HepG2 (cell line): ENCODE data around the gene CDK6. TPM values are rescaled to one million over a fixed set of nuclear protein-coding genes. Genes with fewer than 3 reads are reported as not detected.

Source experiments
- CBX5 ChIP-seq: sonication (generic); formaldehyde crosslinking; IDR thresholded peaks from 2 replicates; pipeline ENCODE4 v1.4.0; 2020; ENCODE audit warnings: missing genetic modification reagents, borderline replicate concordance
- KAT2B ChIP-seq: fragments of 150-350 bp; IDR thresholded peaks from 2 replicates; pipeline ENCODE4 v1.6.1; 2014; ENCODE audit warnings: low read depth, low read length, borderline replicate concordance
- NCOR1 ChIP-seq: fragments of 200-600 bp; sonication (generic); IDR thresholded peaks from 2 replicates; pipeline ENCODE4 v1.7.0; 2017; ENCODE audit warnings: antibody characterized with exemption, low read length, borderline replicate concordance
- REL ChIP-seq: sonication (generic); formaldehyde crosslinking; conservative IDR thresholded peaks from 2 replicates; pipeline ENCODE4 v1.8.0; 2022; ENCODE audit warnings: mild to moderate bottlenecking, missing genetic modification reagents, moderate library complexity
- SIN3A ChIP-seq: IDR thresholded peaks from 2 replicates; pipeline ENCODE4 v1.6.1; 2011; ENCODE audit warnings: low read depth, mild to moderate bottlenecking, control low read depth, low read length, borderline replicate concordance
- SSRP1 ChIP-seq: IDR thresholded peaks from 2 replicates; pipeline ENCODE4 v1.6.1; 2016; ENCODE audit warnings: control low read depth
- ZFY ChIP-seq: sonication (generic); formaldehyde crosslinking; IDR thresholded peaks from 2 replicates; pipeline ENCODE4 v1.4.0; 2020; ENCODE audit warnings: missing genetic modification reagents
- ZNF234 ChIP-seq: sonication (generic); formaldehyde crosslinking; conservative IDR thresholded peaks from 2 replicates; pipeline ENCODE4 v1.5.1; 2020; ENCODE audit warnings: mild to moderate bottlenecking, missing genetic modification reagents
- ZNF296 ChIP-seq: sonication (generic); formaldehyde crosslinking; conservative IDR thresholded peaks from 2 replicates; pipeline ENCODE4 v1.5.0; 2020; ENCODE audit warnings: mild to moderate bottlenecking, missing genetic modification reagents
- ZNF33A ChIP-seq: sonication (generic); formaldehyde crosslinking; IDR thresholded peaks from 2 replicates; pipeline ENCODE4 v1.5.1; 2020; ENCODE audit warnings: missing genetic modification reagents, mild to moderate bottlenecking, moderate library complexity, borderline replicate concordance
- ZNF569 ChIP-seq: sonication (generic); formaldehyde crosslinking; IDR thresholded peaks from 2 replicates; pipeline ENCODE4 v1.5.0; 2020; ENCODE audit warnings: mild to moderate bottlenecking, missing genetic modification reagents, moderate library complexity, borderline replicate concordance
- ZSCAN21 ChIP-seq: sonication (generic); formaldehyde crosslinking; IDR thresholded peaks from 2 replicates; pipeline ENCODE4 v1.8.0; 2022; ENCODE audit warnings: mild to moderate bottlenecking, missing genetic modification reagents, moderate library complexity, borderline replicate concordance
- polyA plus RNA-seq, 8 experiments: library from polyadenylated mRNA; depleted of rRNA in 3 of 8; stranded (reverse) in 7 of 8; unstranded in 1 of 8; fragments of >200 nt; fragmentation: Illumina TruSeq in 4 of 8; extraction: Trizol in 4 of 8; gene quantifications; 2 replicates each; pipeline versions ENCODE4 v1.2.1 to v1.2.3, GENCODE V29; 2011 to 2016; ENCODE audit warnings: low read depth in 4 of 8, missing spikeins in 1 of 8, mixed read lengths in 1 of 8; ENCODE audit not compliant: insufficient read depth in 1 of 8
- total RNA-seq, 5 experiments: library from RNA; depleted of rRNA; stranded (reverse); fragments of >200 nt; fragmentation: Illumina TruSeq; extraction: Trizol; gene quantifications; 2 replicates each; pipeline ENCODE4 v1.2.3, GENCODE V29; 2016; ENCODE audit warnings: low read depth in 1 of 5
- TF ChIP-seq, protein P1 (sequence below): sonication (generic); formaldehyde crosslinking; IDR thresholded peaks from 2 replicates; pipeline ENCODE4 v1.5.0; 2020; ENCODE audit warnings: mild to moderate bottlenecking, missing genetic modification reagents
- TF ChIP-seq, protein P2 (sequence below): IDR thresholded peaks from 2 replicates; pipeline ENCODE4 v1.6.1; 2016; ENCODE audit warnings: low read depth, borderline replicate concordance
- TF ChIP-seq, protein P3 (sequence below): sonication (generic); formaldehyde crosslinking; IDR thresholded peaks from 2 replicates; pipeline ENCODE4 v1.8.1; 2022; ENCODE audit warnings: low read depth, mild to moderate bottlenecking, missing genetic modification reagents
- TF ChIP-seq, protein P4 (sequence below): sonication (generic); formaldehyde crosslinking; IDR thresholded peaks from 2 replicates; pipeline ENCODE4 v1.9.0; 2021; ENCODE audit warnings: missing genetic modification reagents, borderline replicate concordance
- TF ChIP-seq, protein P5 (sequence below): sonication (generic); formaldehyde crosslinking; IDR thresholded peaks from 2 replicates; pipeline ENCODE4 v1.5.0; 2020; ENCODE audit warnings: missing genetic modification reagents

Gene CDK6
- total and polyA plus RNA-seq, 2 of the 13 experiments (the other 11 are each of a cell fraction or from before 2014, with no cell fraction given) = 34.6 to 90.8 TPM

DNA sequence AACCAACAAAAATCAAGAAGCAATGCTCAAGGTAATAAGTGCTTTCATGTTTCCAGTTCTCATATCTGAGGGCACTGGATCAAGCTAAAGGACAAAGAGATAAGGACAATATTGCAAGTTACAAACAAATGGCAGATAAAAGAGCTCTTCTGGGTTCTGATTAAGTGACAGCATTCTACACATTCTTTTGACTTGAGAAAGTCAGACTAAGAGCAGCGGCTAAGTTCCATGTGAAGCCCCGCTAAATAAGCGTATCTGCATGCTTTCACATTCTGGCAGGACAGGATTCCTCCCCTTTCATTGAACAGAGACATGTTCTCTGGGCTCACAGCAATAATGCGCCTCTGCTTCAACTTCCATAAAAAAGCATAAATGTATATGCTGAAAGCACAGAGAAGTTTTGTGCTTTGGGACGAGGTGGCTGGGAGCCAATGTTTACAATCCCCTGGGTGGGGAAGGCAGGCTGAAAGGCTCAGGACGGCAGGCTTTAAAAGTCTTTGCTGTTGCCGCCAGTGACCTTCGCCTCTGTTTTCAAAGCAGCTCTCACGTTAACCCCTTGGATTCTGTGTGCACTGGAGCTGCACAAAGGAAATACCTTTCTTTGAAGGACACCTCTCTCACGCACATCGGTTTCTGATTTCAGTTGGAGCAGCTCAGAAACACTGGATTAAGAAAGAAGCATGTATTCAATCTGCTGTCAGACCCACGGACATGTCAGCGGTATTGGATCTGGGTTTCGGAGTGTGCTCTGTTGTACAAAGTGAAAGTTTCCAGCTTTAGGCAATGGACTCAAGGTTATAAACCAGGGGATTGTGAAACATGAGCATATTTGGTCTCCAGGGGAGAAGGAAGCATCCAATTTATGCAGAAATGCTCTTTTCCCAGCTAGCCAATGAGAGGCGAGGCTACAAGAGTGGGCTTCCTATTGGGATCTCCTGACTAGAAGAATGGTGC, 140.8 kb downstream of the CDK6 start (continued):
- TF ChIP-seq, protein P1, sequence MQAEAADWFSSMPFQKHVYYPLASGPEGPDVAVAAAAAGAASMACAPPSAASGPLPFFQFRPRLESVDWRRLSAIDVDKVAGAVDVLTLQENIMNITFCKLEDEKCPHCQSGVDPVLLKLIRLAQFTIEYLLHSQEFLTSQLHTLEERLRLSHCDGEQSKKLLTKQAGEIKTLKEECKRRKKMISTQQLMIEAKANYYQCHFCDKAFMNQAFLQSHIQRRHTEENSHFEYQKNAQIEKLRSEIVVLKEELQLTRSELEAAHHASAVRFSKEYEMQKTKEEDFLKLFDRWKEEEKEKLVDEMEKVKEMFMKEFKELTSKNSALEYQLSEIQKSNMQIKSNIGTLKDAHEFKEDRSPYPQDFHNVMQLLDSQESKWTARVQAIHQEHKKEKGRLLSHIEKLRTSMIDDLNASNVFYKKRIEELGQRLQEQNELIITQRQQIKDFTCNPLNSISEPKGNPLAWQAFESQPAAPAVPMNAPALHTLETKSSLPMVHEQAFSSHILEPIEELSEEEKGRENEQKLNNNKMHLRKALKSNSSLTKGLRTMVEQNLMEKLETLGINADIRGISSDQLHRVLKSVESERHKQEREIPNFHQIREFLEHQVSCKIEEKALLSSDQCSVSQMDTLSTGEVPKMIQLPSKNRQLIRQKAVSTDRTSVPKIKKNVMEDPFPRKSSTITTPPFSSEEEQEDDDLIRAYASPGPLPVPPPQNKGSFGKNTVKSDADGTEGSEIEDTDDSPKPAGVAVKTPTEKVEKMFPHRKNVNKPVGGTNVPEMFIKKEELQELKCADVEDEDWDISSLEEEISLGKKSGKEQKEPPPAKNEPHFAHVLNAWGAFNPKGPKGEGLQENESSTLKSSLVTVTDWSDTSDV (CRISPR knock-in tag) = no peak
- TF ChIP-seq ZNF569 (CRISPR knock-in tag) (no peak), ZNF234 (no peak), CBX5 (CRISPR knock-in tag) (peak; percentile 74; the same call in 1 of the 2 replicates), REL (CRISPR knock-in tag) (no peak), SIN3A (no peak), SSRP1 (CRISPR knock-in tag) (no peak; the same call in none of the 2 replicates), ZSCAN21 (CRISPR knock-in tag) (peak; percentile 53; the same call in 1 of the 2 replicates), ZNF33A (CRISPR knock-in tag) (no peak), NCOR1 (peak; percentile 86; the same call in 1 of the 2 replicates), ZFY (no peak), KAT2B (no peak), ZNF296 (CRISPR knock-in tag) (no peak)
- TF ChIP-seq, protein P2, sequence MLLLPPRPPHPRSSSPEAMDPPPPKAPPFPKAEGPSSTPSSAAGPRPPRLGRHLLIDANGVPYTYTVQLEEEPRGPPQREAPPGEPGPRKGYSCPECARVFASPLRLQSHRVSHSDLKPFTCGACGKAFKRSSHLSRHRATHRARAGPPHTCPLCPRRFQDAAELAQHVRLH (CRISPR knock-in tag) = peak; percentile 96; the same call in 1 of the 2 replicates
- TF ChIP-seq, protein P3, sequence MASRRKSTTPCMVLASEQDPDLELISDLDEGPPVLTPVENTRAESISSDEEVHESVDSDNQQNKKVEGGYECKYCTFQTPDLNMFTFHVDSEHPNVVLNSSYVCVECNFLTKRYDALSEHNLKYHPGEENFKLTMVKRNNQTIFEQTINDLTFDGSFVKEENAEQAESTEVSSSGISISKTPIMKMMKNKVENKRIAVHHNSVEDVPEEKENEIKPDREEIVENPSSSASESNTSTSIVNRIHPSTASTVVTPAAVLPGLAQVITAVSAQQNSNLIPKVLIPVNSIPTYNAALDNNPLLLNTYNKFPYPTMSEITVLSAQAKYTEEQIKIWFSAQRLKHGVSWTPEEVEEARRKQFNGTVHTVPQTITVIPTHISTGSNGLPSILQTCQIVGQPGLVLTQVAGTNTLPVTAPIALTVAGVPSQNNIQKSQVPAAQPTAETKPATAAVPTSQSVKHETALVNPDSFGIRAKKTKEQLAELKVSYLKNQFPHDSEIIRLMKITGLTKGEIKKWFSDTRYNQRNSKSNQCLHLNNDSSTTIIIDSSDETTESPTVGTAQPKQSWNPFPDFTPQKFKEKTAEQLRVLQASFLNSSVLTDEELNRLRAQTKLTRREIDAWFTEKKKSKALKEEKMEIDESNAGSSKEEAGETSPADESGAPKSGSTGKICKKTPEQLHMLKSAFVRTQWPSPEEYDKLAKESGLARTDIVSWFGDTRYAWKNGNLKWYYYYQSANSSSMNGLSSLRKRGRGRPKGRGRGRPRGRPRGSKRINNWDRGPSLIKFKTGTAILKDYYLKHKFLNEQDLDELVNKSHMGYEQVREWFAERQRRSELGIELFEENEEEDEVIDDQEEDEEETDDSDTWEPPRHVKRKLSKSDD (CRISPR knock-in tag) = 0 out of 2 replicates have a peak, but pooled peaks have one; percentile 57
- TF ChIP-seq, protein P4, sequence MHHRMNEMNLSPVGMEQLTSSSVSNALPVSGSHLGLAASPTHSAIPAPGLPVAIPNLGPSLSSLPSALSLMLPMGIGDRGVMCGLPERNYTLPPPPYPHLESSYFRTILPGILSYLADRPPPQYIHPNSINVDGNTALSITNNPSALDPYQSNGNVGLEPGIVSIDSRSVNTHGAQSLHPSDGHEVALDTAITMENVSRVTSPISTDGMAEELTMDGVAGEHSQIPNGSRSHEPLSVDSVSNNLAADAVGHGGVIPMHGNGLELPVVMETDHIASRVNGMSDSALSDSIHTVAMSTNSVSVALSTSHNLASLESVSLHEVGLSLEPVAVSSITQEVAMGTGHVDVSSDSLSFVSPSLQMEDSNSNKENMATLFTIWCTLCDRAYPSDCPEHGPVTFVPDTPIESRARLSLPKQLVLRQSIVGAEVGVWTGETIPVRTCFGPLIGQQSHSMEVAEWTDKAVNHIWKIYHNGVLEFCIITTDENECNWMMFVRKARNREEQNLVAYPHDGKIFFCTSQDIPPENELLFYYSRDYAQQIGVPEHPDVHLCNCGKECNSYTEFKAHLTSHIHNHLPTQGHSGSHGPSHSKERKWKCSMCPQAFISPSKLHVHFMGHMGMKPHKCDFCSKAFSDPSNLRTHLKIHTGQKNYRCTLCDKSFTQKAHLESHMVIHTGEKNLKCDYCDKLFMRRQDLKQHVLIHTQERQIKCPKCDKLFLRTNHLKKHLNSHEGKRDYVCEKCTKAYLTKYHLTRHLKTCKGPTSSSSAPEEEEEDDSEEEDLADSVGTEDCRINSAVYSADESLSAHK (CRISPR knock-in tag) = peak; percentile 33; the same call in 1 of the 2 replicates
- TF ChIP-seq, protein P5, sequence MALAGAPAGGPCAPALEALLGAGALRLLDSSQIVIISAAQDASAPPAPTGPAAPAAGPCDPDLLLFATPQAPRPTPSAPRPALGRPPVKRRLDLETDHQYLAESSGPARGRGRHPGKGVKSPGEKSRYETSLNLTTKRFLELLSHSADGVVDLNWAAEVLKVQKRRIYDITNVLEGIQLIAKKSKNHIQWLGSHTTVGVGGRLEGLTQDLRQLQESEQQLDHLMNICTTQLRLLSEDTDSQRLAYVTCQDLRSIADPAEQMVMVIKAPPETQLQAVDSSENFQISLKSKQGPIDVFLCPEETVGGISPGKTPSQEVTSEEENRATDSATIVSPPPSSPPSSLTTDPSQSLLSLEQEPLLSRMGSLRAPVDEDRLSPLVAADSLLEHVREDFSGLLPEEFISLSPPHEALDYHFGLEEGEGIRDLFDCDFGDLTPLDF (CRISPR knock-in tag) = no peak
